ENCODE measurements around the gene TIAM1.

TIAM1 gene

GRCh38 chr21:31354604-31355443 is 10.8 kb upstream of the TIAM1 start:
- no peak for DNase-seq (ENCODE audit: low read depth)

DNA sequence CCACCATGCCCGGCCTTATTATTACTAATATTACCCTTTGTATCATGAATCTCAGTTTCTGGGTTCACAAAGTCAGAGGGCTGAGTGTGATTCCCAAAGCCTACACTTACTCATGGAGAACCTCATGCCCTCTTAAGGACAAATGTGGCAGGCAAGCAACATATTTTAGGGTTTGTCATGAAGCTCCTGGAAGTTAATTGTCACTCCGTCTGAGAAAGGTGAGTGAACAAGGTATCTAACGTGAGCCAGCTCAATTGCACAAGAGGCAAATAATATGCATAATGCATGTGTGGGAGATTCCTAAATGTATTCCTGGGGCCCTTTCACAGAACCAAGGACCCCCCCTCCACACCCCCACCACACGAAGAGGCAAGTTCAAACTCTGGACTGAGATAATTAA is 10.1 kb upstream of the TIAM1 start:
- DNase-seq (ENCODE audit: low read depth), result no peak

DNA sequence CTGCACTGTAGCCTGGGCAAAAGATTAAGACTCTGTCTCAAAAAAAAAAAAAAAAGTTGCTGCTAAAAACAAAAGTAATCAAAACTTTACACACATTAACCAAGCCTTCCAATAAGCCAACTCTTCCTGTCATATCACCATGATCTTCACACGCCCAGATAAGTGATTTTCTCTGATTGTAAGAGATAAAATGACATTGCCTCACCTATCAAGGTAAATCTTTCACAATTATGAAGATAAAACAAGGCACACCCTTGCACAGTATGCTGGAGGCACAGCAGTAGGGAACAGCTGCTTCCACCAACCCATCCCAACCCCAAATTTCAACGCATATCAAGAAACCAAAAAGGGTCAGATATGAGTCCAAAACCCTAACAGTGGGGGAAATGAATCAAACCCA is 8.8 kb upstream of the TIAM1 start:
- DNase-seq (ENCODE audit: low read depth), result no peak

GRCh38 chr21:31351960-31352359 is 7.9 kb upstream of the TIAM1 start:
- DNase-seq (ENCODE audit: low read depth), result no peak

DNA sequence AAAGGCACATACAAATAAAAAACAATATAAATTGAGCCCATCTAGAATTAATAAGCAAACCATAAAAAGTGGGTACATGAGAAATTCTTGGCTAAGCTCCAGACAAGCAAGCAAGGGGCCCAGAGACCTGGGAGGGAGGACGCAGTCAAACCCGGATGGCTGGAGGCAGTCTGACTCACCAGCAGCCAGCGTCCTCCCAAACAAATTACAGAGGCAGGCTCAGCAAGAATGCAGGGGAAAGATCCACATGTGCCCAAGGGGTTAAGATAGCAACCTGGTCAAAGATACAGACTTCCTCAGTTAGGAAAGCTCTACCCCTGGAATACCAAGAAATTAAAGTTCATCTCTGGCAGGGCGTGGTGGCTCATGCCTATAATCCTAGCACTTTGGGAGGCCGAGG is 7.4 kb upstream of the TIAM1 start:
- no peak for DNase-seq (ENCODE audit: low read depth)

- DNase-seq (ENCODE audit: low read depth), result no peak
Observed at GRCh38 chr21:31349208-31349607, 5.1 kb upstream of the TIAM1 start.

- DNase-seq (ENCODE audit: low read depth), result no peak
Observed at GRCh38 chr21:31348188-31348587, 4.1 kb upstream of the TIAM1 start.

DNA sequence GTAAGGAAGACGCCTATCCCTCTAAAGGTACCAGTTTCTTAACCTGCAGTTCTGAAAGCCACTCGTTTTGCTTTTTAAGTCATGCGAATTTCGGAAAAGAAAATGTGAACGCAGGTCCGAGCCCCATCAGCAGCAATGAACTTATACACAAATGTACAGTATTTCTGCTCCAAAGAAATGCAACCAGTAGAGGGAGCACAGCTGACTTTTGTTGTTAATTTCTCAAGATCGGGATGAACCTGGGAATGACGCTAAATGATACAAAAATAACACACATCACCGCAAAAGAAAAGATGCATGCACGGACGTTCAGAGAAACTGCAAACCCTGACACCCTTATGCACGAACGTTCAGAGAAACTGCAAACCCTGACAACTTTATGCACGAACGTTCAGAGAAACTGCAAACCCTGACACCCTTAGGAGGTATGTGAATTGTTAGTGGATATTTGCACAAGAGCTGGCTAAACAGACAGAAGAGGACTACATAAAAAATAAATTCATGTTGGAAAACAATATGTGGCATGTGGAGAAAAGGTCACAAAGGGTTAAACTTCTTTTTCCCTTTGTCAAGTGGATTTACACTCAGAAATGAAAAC is 3.5 kb upstream of the TIAM1 start:
- DNase-seq (ENCODE audit: low read depth), result peak; percentile 7

- no peak for DNase-seq (ENCODE audit: low read depth)
Observed at GRCh38 chr21:31346256-31346821, 2.3 kb upstream of the TIAM1 start.

DNA sequence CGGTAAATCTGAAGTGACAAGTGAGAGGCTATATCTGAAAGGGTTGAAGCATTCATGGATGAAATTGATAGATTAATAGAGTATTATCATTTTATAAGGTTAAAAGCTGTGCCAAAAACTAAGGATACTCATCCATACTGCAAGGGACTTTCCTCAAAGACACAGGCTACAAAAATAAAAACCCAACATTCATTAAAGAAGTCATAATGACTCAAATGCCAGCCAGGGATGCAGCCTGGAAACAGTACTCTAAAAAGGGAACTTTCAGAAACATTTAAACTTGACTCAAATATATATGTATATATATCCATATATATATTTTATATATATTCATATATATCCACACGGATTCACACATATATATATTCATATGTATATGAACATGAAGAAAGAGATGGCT is 1.1 kb upstream of the TIAM1 start:
- no peak for DNase-seq (ENCODE audit: low read depth)

DNA sequence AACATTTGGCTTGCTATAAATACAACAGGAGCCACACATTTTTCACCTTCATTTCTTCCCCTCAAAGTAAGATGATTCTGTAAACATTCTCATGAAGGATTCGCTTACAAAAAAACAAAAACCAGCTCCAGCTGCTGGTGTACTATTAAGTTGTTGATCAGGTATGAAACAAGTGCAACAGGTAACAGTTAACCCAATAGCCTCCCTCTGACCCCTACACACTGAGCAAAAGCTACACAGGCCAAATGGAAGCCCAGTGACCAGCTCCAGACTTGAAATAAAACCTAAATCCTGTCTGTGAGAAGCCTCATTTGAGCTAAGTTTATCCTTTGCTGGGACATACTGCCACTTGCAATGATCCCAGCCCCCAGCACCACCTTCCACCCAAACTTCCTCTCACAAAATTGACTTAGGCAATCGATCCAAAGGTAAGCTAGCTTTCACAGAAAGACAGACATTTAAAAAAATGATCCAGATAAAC is 991 bp downstream of the TIAM1 start:
- DNase-seq (ENCODE audit: low read depth), result no peak

DNA sequence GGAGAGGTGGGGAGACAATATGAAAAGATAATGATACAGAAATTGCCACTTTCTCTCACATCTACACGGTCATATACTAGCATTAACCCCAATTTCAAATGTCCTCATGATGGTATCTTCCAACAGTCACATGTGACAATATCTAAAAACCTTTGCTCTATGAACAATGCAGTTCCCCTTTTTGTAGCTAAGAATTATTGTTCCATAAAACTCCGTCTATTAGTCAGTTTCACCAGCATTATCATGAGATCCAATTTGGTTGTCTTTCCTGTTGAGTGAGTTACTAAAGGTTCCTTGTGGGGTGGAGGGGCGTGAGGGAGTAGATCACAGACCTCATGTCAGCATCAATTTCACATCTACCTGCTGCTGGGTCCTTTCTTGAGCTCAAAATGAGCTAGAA is 1.7 kb downstream of the TIAM1 start:
- no peak for DNase-seq (ENCODE audit: low read depth)

GRCh38 chr21:31340942-31341487 is 3.0 kb downstream of the TIAM1 start:
- DNase-seq (ENCODE audit: low read depth), result no peak

DNA sequence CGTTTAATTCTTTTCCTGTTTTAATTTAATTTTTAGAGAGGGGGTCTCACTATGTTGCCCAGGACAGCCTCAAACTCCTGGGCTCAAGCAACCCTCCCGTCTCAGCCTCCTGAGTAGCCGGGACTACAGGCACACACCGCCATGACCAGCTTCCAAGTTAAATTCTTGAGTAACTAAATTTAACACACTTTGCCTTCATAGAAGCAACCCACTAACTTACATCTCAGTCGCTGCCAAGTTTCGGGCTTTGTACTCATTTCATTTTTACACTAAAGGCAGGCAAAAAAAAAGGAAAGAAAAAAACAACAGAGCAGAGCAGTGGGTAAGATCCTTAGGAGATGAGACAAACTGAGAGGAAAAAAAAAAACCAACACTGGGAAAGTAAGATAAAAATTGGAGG is 3.5 kb downstream of the TIAM1 start:
- no peak for DNase-seq (ENCODE audit: low read depth)

DNA sequence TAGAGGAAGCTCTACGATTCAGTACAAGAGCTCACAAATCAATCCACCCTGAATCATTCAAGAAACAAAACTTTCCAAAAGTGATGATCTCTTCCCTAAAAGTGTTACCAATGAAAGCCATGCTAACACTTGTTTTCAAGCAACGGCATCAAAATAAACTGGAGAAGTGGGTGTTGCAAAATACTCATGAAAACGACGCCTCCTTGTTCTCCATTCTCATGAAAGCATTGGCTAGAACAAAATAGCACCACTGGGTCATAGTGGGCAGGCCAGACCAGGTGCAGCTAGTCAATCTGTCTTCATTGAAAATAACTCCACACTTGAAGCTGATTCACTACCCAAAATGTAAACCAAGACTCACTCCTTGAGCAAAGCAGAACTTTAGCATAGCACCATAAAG is 4.3 kb downstream of the TIAM1 start:
- no peak for DNase-seq (ENCODE audit: low read depth)

- DNase-seq (ENCODE audit: low read depth), result no peak
Observed at GRCh38 chr21:31338908-31339368, 5.1 kb downstream of the TIAM1 start.

GRCh38 chr21:31337996-31338907 is 5.8 kb downstream of the TIAM1 start:
- DNase-seq (ENCODE audit: low read depth), result no peak

GRCh38 chr21:31337086-31337485 is 7.0 kb downstream of the TIAM1 start:
- DNase-seq (ENCODE audit: low read depth), result no peak

DNA sequence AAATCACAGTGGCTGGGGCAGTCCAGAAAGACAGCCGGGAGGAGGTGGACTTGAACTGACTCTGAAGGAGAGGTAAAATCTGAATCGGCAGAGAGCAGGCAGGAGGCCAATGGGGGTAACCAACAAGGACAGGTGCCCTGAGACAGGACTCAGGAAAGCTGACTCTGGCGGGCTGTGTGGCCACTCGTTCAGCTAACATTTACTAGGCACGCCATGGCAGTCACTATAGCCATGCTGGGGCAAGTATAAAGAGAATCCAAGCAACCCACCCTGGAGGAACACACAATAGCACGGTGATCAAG is 7.4 kb downstream of the TIAM1 start:
- DNase-seq (ENCODE audit: low read depth), result no peak

- DNase-seq (ENCODE audit: low read depth), result no peak
Observed at GRCh38 chr21:31335957-31336738, 7.9 kb downstream of the TIAM1 start.

GRCh38 chr21:31334648-31335121 is 9.4 kb downstream of the TIAM1 start:
- DNase-seq (ENCODE audit: low read depth), result no peak
